GM19193 (cell line): Measurements from ENCODE around the gene KLF1.

Experiments
- POLR2A ChIP-seq: IDR thresholded peaks from 4 replicates; pipeline ENCODE4 v1.6.1; 2011; ENCODE audit not compliant: insufficient read depth, insufficient read length; ENCODE audit errors: extremely low read depth

Gene KLF1

GRCh38 chr19:12886969-12887747, at the start of gene KLF1:
KLF1 (minus strand) TSS chr19:12887201; CDS start chr19:12887140, 61 bp downstream.
- TF ChIP-seq POLR2A, result no peak

DNA sequence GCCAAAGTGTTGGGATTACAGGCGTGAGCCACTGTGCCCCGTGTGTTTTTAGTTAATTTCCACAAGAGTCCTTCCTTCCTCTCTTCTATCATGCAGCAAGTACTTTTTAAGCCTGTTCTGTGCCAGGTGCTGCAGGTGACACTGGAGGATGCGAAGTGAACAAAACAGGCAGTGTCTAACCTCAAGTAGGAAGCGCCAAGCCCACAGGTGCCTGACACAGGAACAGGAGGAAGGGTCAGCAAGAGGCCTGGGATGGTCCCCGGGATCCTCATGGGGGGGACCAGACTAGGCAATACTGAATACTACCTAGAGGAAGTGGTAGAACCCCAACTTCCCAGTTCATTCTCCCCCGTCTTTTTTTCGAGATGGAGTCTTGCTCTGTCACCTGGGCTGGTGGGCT, 49.6 kb upstream of the KLF1 start:
- TF ChIP-seq POLR2A, result no peak

GRCh38 chr19:12935071-12935470, 48.1 kb upstream of the KLF1 start:
- TF ChIP-seq POLR2A, result no peak

GRCh38 chr19:12933287-12934072, 46.5 kb upstream of the KLF1 start, which contains the start of gene FARSA:
FARSA (minus strand) TSS chr19:12933711; CDS start chr19:12933696, 15 bp downstream.
- peak; percentile 96 for TF ChIP-seq POLR2A

- no peak for TF ChIP-seq POLR2A
These were observed 45.6 kb upstream of the KLF1 start for GRCh38 chr19:12932392-12933286.

GRCh38 chr19:12930002-12930645, 43.1 kb upstream of the KLF1 start:
- TF ChIP-seq POLR2A, result no peak

DNA sequence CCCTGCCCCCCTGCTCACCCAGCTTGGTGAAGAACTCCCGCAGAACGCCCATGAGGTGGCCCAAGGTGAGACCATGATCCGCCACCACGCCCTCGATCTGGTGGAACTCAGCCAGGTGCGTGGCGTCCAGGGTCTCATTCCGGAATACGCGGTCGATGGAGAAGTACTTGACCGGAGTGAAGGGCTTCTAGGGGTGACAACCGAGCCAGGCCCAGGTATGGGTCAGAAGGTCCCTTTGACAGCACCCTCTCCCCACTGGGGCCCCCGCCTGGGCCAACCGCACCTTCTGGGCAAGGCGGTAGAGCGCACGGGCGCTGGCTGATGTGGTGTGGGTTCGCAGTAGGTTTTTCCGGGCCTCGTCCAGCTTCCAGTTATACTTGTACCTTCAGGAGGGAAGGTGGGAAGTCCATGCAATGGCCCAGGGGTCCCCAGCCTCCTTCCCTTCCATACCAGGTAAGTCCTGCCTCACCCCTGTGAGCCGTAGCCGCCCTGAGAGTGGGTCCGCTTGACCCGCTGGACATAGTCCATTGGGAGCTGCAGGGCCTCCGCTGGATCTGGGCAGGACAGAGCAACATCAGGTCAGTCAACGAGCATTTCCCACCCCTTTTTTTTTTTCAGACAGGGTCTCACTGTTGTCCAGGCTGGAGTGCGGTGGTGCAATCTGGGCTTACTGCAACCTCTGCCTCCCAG, 37.8 kb upstream of the KLF1 start:
- no peak for TF ChIP-seq POLR2A

- no peak for TF ChIP-seq POLR2A
These were observed 36.0 kb upstream of the KLF1 start for GRCh38 chr19:12922959-12923358.

GRCh38 chr19:12921047-12921446, 34.0 kb upstream of the KLF1 start:
- no peak for TF ChIP-seq POLR2A

DNA sequence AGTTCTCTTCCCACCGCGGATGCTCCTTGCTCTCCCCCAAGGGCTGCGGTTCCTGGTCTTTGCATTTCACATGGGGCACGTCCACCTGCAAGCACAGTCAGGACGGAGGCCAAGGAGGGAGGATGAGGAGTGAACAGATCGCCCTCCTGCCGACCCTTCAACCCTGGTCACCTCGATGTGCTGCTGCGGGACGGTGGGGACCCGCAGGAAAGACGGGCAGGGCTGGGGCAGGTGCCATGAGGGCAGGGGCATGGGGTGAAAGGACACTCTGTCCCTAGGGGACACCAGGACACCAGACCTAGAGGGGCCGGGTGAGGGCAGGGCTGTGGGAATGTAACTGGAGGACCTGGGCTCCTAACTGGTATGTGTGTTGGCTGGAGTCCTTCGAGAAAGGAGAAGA, 31.3 kb upstream of the KLF1 start:
- TF ChIP-seq POLR2A, result no peak

GRCh38 chr19:12913851-12914690, 27.1 kb upstream of the KLF1 start:
- no peak for TF ChIP-seq POLR2A

DNA sequence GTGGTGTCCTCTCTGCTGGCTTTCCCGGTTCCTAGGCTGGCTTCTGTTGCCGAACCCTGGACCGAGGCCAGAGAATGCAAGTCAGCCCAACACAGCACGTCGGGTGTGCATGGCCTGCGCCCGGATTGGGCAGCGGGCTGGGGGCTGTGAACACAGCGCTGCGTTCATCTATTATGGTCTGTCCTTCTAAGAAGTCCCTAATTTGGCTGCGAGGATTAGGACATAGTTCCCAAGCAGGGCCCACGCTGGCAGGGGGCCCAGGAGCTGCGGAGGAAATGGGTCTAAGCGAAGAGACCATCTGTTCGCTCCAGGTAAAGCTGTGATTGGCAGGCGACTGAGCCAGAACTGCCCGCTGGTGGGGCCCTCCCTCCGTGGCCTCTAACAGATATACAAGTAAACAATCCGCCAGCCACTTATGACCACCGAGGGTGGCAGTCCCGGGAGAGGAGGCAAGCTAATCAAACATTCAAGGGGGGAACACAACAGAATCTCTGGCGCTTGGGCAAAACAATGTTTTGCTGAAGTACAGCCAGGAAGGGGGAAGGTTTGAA, 26.1 kb upstream of the KLF1 start:
- TF ChIP-seq POLR2A, result no peak

DNA sequence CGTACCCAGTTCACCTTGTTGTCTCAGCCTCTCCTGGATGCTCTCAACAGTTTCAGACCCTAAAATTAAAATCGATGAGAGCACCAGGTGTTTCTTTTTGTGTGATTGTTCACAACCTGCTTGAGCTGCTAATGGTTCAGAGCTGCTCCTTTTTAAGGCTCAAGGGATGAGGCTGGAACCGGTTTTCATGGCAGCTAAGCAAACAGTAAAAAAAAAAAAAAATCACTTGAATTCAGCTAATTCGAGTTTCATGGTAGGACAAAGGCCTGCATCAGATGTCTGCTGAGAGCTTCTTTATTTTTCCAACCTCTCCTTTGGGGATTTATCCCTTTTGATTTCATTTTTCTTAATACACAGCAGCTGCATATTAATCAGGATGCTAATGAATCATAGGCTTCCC, 25.6 kb upstream of the KLF1 start:
- TF ChIP-seq POLR2A, result no peak
